ENCODE data around the gene NFIB. TPM values are rescaled to one million over a fixed set of nuclear protein-coding genes. Genes with fewer than 3 reads are reported as not detected.

NFIB gene
- total RNA-seq, 4 donors from 2014 or later: 85.3 to 173 (median 115) TPM

DNA sequence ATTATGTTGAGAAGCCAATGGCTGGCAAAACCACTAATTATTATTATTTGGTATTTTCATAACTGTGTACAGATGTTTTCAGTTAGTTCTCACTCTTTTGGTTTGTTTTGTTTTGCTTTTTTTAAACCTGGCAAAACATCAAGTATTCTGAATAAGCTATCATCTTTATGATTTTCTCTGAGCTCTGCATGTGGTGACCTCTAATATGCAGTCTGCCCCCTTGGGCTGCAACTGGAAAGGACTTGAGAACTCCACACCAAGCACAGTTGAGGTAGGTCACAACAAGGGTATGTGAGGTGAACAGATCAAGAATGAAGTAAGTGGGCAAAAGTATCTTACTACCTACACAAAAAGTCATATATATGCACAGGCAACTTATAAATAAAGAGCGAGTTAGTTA, 202.2 kb downstream of the NFIB start:
- TF ChIP-seq, protein P1, sequence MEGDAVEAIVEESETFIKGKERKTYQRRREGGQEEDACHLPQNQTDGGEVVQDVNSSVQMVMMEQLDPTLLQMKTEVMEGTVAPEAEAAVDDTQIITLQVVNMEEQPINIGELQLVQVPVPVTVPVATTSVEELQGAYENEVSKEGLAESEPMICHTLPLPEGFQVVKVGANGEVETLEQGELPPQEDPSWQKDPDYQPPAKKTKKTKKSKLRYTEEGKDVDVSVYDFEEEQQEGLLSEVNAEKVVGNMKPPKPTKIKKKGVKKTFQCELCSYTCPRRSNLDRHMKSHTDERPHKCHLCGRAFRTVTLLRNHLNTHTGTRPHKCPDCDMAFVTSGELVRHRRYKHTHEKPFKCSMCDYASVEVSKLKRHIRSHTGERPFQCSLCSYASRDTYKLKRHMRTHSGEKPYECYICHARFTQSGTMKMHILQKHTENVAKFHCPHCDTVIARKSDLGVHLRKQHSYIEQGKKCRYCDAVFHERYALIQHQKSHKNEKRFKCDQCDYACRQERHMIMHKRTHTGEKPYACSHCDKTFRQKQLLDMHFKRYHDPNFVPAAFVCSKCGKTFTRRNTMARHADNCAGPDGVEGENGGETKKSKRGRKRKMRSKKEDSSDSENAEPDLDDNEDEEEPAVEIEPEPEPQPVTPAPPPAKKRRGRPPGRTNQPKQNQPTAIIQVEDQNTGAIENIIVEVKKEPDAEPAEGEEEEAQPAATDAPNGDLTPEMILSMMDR (IDR thresholded peaks at IDR 0.05): no peak
- TF ChIP-seq POLR2A (IDR thresholded peaks at IDR 0.05): no peak
- DNase-seq: no peak
- Histone ChIP-seq H3K4me1 (no peaks in the 10 kb centered on the region), H3K4me3 (no peak overlapping the region), H3K9me3 (no peaks in the 10 kb centered on the region), H3K36me3 (no peaks in the 10 kb centered on the region), H3K27me3 (no peaks in the 10 kb centered on the region), H3K27ac (no peak overlapping the region)
- intact Hi-C loops (cut with DNase I; ENCODE audit: low total_unique reads): no loop called here

DNA sequence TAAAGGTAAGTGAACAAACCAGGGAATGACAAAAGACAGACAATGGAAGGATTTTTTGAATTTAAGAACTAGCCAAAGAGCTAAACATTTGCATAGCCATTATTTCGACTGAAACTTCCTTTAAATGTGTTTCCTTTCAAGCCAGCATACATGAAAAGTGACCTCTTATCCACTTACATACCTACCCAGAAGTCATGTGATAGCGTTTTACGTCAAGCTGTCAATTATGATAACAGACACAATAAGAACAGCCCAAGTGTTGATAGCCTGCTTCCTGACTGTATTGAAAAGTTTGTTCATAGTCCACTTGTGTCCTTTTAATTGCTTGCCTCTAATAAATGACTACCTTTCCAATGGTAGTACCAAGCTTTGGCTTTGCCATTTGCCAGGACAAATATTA, 206.0 kb downstream of the NFIB start:
- no peaks in the 10 kb centered on the region for H3K9me3 ChIP-seq
- H3K27me3 ChIP-seq: no peaks in the 10 kb centered on the region
- no peaks in the 10 kb centered on the region for H3K36me3 ChIP-seq
- no peak for DNase-seq
- H3K4me3 ChIP-seq: no peak overlapping the region
- TF ChIP-seq, protein P1 (IDR thresholded peaks at IDR 0.05): no peak
- no peak for TF ChIP-seq POLR2A (IDR thresholded peaks at IDR 0.05)
- no peaks in the 10 kb centered on the region for H3K4me1 ChIP-seq
- intact Hi-C loops (cut with DNase I; ENCODE audit: low total_unique reads): no loop called here
- H3K27ac ChIP-seq: no peak overlapping the region

- DNase-seq: no peak
- H3K4me3 ChIP-seq: no peak overlapping the region
- H3K9me3 ChIP-seq: no peaks in the 10 kb centered on the region
- no peak overlapping the region for H3K27ac ChIP-seq
- no peaks in the 10 kb centered on the region for H3K27me3 ChIP-seq
- intact Hi-C loops (cut with DNase I; ENCODE audit: low total_unique reads): no loop called here
- no peaks in the 10 kb centered on the region for H3K36me3 ChIP-seq
- H3K4me1 ChIP-seq: no peaks in the 10 kb centered on the region
- TF ChIP-seq POLR2A (IDR thresholded peaks at IDR 0.05): no peak
- TF ChIP-seq, protein P1 (IDR thresholded peaks at IDR 0.05): no peak
Observed at GRCh38 chr9:14107495-14107894, 206.4 kb downstream of the NFIB start.

- no peak overlapping the region for H3K27ac ChIP-seq
- intact Hi-C loops (cut with DNase I; ENCODE audit: low total_unique reads): no loop called here
- no peaks in the 10 kb centered on the region for H3K4me1 ChIP-seq
- no peak for TF ChIP-seq POLR2A (IDR thresholded peaks at IDR 0.05)
- TF ChIP-seq, protein P1 (IDR thresholded peaks at IDR 0.05): no peak
- no peaks in the 10 kb centered on the region for H3K36me3 ChIP-seq
- no peaks in the 10 kb centered on the region for H3K27me3 ChIP-seq
- no peak for DNase-seq
- H3K4me3 ChIP-seq: no peak overlapping the region
- no peaks in the 10 kb centered on the region for H3K9me3 ChIP-seq
Observed at GRCh38 chr9:14106699-14107098, 207.2 kb downstream of the NFIB start.

- H3K9me3 ChIP-seq: no peaks in the 10 kb centered on the region
- H3K4me3 ChIP-seq: no peak overlapping the region
- no peaks in the 10 kb centered on the region for H3K4me1 ChIP-seq
- DNase-seq: no peak
- no peak for TF ChIP-seq POLR2A (IDR thresholded peaks at IDR 0.05)
- TF ChIP-seq, protein P1 (IDR thresholded peaks at IDR 0.05): no peak
- H3K36me3 ChIP-seq: no peaks in the 10 kb centered on the region
- H3K27me3 ChIP-seq: no peaks in the 10 kb centered on the region
- H3K27ac ChIP-seq: no peak overlapping the region
- intact Hi-C loops (cut with DNase I; ENCODE audit: low total_unique reads): no loop called here
Observed at GRCh38 chr9:14104496-14104895, 209.4 kb downstream of the NFIB start.

Measured in uterus (tissue), 4 donors.